ENCODE results near the gene PAH. TPM values are rescaled to one million over a fixed set of nuclear protein-coding genes. Genes with fewer than 3 reads are reported as not detected.
A peak's percentile ranks its signal among the peaks of the same experiment; 100 is the strongest.

PAH gene
- total and polyA plus RNA-seq, 2 of the 13 experiments (the other 11 are each of a cell fraction or from before 2014, with no cell fraction given) = 192 to 451 TPM

DNA sequence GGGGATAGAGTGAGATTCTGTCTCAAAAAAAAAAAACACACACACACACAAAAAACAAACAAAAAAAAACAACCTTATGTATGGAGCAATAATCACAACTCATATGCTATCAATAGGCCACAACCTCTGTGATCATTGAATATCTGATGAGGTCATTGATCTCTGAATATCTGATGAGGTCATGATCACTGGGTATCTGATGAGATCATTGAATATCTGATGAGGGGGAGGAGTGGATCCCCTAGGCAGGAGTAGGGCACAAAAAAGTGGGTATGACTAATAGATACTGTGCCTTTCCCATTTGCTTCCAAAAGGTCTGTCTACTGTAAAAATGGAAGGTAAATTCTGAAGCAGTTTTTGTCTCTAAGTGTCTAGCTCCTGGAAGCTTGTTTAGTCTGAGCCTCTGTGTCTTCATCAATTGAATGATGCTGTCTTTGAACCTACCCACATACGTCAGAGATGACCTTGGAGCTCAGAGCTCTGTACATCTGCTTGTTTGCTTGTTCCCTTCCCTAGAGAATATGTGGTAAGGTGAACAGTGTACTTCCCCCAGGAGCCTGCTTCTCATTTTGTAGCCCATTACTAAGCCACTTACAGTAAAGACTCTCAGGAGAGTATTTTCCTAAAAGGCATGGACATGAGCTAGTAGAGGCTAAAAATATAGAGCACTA lies 13.6 kb downstream of the PAH start (continued):
- peak; percentile 87 for TF ChIP-seq CREB1 (IDR thresholded peaks at IDR 0.05)
- peak; percentile 84 for TF ChIP-seq CREB1 (CRISPR knock-in tag; IDR thresholded peaks at IDR 0.05)
- TF ChIP-seq HOXA5 (CRISPR knock-in tag; IDR thresholded peaks at IDR 0.05) = peak; percentile 68; the same call in 1 of the 2 replicates
- no peak for TF ChIP-seq TOE1 (CRISPR knock-in tag; IDR thresholded peaks at IDR 0.05)
- no peak for TF ChIP-seq ZFX (CRISPR knock-in tag; IDR thresholded peaks at IDR 0.05; ENCODE audit: low read depth)
- peak; percentile 28; the same call in 1 of the 2 replicates for TF ChIP-seq ETV5 (CRISPR knock-in tag; IDR thresholded peaks at IDR 0.05; ENCODE audit: borderline replicate concordance)
- TF ChIP-seq NR2C2 (CRISPR knock-in tag; IDR thresholded peaks at IDR 0.05; ENCODE audit: borderline replicate concordance) = peak; percentile 49; the same call in 1 of the 2 replicates
- TF ChIP-seq BCL6 (CRISPR knock-in tag; IDR thresholded peaks at IDR 0.05) = peak; percentile 62; the same call in 1 of the 2 replicates
- no peak for TF ChIP-seq ZNF282 (IDR thresholded peaks at IDR 0.05; ENCODE audit: partially characterized antibody)
- no peak; the same call in 1 of the 2 replicates for TF ChIP-seq RXRA (CRISPR knock-in tag; IDR thresholded peaks at IDR 0.05)
- no peak for TF ChIP-seq JUN (CRISPR knock-in tag; IDR thresholded peaks at IDR 0.05)
- TF ChIP-seq ZNF317 (CRISPR knock-in tag; IDR thresholded peaks at IDR 0.05) = peak; percentile 80
- no peak for TF ChIP-seq KAT2B (IDR thresholded peaks at IDR 0.05; ENCODE audit: borderline replicate concordance, low read depth, low read length)
- no peak for TF ChIP-seq MEIS1 (CRISPR knock-in tag; IDR thresholded peaks at IDR 0.05; ENCODE audit: borderline replicate concordance)
- TF ChIP-seq, protein P1, sequence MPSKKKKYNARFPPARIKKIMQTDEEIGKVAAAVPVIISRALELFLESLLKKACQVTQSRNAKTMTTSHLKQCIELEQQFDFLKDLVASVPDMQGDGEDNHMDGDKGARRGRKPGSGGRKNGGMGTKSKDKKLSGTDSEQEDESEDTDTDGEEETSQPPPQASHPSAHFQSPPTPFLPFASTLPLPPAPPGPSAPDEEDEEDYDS (CRISPR knock-in tag; IDR thresholded peaks at IDR 0.05) = peak; percentile 53; the same call in 1 of the 2 replicates
- 0 out of 2 replicates have a peak, but pooled peaks have one; percentile 58 for TF ChIP-seq KAT7 (CRISPR knock-in tag; IDR thresholded peaks at IDR 0.05; ENCODE audit: borderline replicate concordance)
- TF ChIP-seq, protein P2, sequence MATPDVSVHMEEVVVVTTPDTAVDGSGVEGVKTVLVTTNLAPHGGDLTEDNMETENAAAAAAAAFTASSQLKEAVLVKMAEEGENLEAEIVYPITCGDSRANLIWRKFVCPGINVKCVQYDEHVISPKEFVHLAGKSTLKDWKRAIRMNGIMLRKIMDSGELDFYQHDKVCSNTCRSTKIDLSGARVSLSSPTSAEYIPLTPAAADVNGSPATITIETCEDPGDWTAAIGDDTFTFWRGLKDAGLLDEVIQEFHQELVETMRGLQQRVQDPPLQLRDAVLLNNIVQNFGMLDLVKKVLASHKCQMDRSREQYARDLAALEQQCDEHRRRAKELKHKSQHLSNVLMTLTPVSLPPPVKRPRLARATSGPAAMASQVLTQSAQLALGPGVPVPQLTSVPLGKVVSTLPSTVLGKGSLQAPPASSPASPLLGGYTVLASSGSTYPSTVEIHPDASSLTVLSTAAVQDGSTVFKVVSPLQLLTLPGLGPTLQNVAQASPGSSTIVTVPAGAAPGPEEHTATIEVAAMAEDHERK (CRISPR knock-in tag; IDR thresholded peaks at IDR 0.05; ENCODE audit: low read depth) = no peak
- no peak for TF ChIP-seq U2AF2 (IDR thresholded peaks at IDR 0.05; ENCODE audit: low read depth, low read length)
- TF ChIP-seq ZNF205 (CRISPR knock-in tag; IDR thresholded peaks at IDR 0.05) = no peak
- TF ChIP-seq NKX3-1 (CRISPR knock-in tag; IDR thresholded peaks at IDR 0.05) = peak; percentile 57; the same call in 1 of the 2 replicates
- TF ChIP-seq ZNF674 (CRISPR knock-in tag; IDR thresholded peaks at IDR 0.05; ENCODE audit: low read depth) = no peak
- TF ChIP-seq ZNF143 (CRISPR knock-in tag; IDR thresholded peaks at IDR 0.05) = no peak
- no peak for TF ChIP-seq TBX2 (CRISPR knock-in tag; IDR thresholded peaks at IDR 0.05; ENCODE audit: borderline replicate concordance)
- TF ChIP-seq DNMT3B (CRISPR knock-in tag; conservative IDR thresholded peaks at IDR 0.05) = no peak
- no peak for TF ChIP-seq KDM2A (CRISPR knock-in tag; IDR thresholded peaks at IDR 0.05; ENCODE audit: borderline replicate concordance, low read depth)
- TF ChIP-seq, protein P3, sequence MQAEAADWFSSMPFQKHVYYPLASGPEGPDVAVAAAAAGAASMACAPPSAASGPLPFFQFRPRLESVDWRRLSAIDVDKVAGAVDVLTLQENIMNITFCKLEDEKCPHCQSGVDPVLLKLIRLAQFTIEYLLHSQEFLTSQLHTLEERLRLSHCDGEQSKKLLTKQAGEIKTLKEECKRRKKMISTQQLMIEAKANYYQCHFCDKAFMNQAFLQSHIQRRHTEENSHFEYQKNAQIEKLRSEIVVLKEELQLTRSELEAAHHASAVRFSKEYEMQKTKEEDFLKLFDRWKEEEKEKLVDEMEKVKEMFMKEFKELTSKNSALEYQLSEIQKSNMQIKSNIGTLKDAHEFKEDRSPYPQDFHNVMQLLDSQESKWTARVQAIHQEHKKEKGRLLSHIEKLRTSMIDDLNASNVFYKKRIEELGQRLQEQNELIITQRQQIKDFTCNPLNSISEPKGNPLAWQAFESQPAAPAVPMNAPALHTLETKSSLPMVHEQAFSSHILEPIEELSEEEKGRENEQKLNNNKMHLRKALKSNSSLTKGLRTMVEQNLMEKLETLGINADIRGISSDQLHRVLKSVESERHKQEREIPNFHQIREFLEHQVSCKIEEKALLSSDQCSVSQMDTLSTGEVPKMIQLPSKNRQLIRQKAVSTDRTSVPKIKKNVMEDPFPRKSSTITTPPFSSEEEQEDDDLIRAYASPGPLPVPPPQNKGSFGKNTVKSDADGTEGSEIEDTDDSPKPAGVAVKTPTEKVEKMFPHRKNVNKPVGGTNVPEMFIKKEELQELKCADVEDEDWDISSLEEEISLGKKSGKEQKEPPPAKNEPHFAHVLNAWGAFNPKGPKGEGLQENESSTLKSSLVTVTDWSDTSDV (CRISPR knock-in tag; IDR thresholded peaks at IDR 0.05) = no peak
- TF ChIP-seq GATAD2A (CRISPR knock-in tag; IDR thresholded peaks at IDR 0.05) = peak; percentile 93
- peak in 1 of 2 experiments; percentile 76; a peak in 2 of 4 replicates for TF ChIP-seq EP300 (IDR thresholded peaks at IDR 0.05; ENCODE audit: low read depth in 2 of 2, low read length in 2 of 2)
- no peak for TF ChIP-seq EP300 (CRISPR knock-in tag; IDR thresholded peaks at IDR 0.05; ENCODE audit: borderline replicate concordance)

Data from HepG2 (cell line).